ENCODE data around the gene ADAM11. TPM values are rescaled to one million over a fixed set of nuclear protein-coding genes. Genes with fewer than 3 reads are reported as not detected.

ADAM11 gene
- total RNA-seq, 4 donors from 2014 or later = 1.2 to 5.5 (median 2.1) TPM

DNA sequence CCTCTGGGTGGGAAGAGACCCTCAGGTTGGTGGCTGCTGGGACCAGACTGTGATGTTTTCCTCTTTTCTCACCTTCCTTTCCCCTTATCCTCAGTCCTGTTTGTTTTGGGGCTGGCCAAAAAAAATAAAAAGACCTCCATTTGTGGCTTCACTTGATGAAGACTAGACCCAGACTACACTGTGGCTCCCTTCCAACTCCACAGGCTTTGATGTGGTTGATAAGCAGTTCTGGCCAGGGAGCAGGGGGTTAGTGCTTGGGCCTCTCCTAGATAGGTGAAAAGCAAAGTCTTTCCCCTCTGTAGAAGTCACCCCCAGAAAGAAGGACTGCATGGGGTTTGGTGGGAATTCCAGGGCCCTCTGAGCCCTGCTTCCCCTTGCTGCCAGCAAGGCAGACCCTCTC is 11.2 kb upstream of the ADAM11 start:
- no peak overlapping the region for H3K4me3 ChIP-seq
- H3K27me3 ChIP-seq = no peaks in the 10 kb centered on the region
- H3K9me3 ChIP-seq = no peaks in the 10 kb centered on the region
- no peak overlapping the region for H3K27ac ChIP-seq
- no peak for TF ChIP-seq POLR2A (IDR thresholded peaks at IDR 0.05)
- TF ChIP-seq, protein P1, sequence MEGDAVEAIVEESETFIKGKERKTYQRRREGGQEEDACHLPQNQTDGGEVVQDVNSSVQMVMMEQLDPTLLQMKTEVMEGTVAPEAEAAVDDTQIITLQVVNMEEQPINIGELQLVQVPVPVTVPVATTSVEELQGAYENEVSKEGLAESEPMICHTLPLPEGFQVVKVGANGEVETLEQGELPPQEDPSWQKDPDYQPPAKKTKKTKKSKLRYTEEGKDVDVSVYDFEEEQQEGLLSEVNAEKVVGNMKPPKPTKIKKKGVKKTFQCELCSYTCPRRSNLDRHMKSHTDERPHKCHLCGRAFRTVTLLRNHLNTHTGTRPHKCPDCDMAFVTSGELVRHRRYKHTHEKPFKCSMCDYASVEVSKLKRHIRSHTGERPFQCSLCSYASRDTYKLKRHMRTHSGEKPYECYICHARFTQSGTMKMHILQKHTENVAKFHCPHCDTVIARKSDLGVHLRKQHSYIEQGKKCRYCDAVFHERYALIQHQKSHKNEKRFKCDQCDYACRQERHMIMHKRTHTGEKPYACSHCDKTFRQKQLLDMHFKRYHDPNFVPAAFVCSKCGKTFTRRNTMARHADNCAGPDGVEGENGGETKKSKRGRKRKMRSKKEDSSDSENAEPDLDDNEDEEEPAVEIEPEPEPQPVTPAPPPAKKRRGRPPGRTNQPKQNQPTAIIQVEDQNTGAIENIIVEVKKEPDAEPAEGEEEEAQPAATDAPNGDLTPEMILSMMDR (IDR thresholded peaks at IDR 0.05) = no peak
- H3K36me3 ChIP-seq = no peaks in the 10 kb centered on the region
- intact Hi-C loops (cut with DNase I; ENCODE audit: low total_unique reads) = no loop called here
- DNase-seq = no peak
- no peaks in the 10 kb centered on the region for H3K4me1 ChIP-seq

DNA sequence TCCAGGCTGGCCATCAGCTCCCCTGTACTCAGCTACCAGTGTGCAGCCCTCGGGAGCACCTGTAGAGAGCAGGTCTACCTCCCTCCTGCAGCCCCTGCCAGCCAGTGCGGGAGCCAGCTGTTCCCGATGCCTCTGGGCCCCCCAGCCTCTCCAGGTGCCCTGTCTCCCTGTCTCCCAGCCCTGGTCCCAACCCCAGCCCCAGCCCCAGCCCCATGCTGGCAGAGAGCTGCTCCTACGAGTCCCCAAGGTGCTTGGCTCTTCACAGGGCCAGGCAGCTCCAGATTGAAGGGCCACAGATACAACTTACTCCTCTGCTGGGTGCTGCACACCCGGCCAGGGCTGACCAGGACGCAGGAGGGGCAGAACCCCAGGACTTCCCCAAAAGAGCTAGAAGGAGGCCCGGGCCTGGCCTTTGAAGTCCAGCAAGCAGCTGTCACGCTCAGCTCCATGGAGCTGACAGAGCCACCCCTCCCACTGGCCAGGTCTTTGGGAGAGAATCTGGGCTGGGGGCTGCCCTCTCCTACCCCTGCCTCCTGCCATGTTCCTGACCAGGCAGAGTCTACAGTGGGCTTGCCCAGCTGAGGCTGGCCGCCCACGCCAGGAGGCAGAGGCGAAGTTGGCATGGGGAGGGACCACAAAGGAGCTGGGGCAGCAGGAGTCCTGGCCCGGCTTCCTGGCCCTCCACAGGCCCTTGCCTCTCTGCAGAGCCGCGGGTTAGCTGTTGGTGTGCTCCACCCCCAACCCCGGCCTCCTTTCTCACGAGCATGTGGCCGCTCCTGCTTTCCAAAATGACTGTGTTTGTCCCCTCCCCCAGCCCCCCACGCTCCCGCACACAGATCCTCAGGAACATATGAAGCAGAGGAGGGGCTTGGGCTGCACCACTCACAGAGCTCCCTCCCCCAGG is 9.5 kb upstream of the ADAM11 start:
- intact Hi-C loops (cut with DNase I; ENCODE audit: low total_unique reads) = no loop called here
- no peaks in the 10 kb centered on the region for H3K4me1 ChIP-seq
- peak; percentile 48 to 56 for DNase-seq
- peak overlapping the region; percentile 53 to 57 for H3K27ac ChIP-seq
- H3K27me3 ChIP-seq = no peaks in the 10 kb centered on the region
- no peaks in the 10 kb centered on the region for H3K9me3 ChIP-seq
- peak overlapping the region in 1 of 2 donors; percentile 24 for H3K4me3 ChIP-seq
- H3K36me3 ChIP-seq = no peaks in the 10 kb centered on the region
- TF ChIP-seq, protein P1 (IDR thresholded peaks at IDR 0.05) = no peak
- TF ChIP-seq POLR2A (IDR thresholded peaks at IDR 0.05) = no peak

DNA sequence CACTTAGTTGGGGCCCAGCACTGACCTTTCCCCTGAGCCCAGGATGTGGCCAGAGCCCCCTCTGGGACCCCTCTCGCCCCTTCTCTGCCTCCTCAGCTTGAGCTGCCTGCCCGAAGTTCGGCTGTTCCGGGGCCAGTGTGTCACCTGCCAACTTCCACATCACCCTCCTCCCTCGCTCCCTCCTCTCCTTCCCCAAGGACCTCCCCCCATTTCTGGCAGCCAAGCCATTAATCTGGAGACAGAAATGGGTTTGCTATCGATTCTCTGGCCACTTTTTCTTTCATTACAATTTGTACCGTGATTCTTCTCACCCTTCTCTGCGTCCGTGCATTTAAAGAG is 8.8 kb upstream of the ADAM11 start:
- H3K9me3 ChIP-seq = no peaks in the 10 kb centered on the region
- peak in 1 of 2 donors; percentile 37 for DNase-seq
- no peaks in the 10 kb centered on the region for H3K27me3 ChIP-seq
- TF ChIP-seq, protein P1 (IDR thresholded peaks at IDR 0.05) = no peak
- TF ChIP-seq POLR2A (IDR thresholded peaks at IDR 0.05) = no peak
- peak overlapping the region; percentile 53 to 57 for H3K27ac ChIP-seq
- intact Hi-C loops (cut with DNase I; ENCODE audit: low total_unique reads) = no loop called here
- peak overlapping the region in 1 of 2 donors; percentile 24 for H3K4me3 ChIP-seq
- H3K4me1 ChIP-seq = no peaks in the 10 kb centered on the region
- H3K36me3 ChIP-seq = no peaks in the 10 kb centered on the region

DNA sequence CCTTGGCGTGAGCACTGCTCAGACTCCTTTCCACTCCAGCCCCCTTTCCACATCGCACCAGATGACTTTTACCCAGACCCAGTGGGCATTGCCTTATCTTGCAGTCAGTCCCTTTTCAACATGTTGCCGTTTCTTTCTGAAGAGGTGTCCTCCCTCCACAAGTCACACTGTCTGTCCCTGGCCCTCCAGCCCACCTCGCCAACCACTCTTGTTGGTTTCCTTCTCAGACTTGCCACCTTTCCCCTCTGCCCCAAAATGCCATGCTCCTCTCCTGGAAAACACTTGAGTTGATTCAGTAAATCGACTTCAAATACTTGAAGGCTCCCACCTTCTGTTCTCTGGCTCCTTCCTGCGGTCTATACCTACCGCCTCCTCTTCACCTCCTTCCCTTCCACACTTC is 7.5 kb upstream of the ADAM11 start:
- Histone ChIP-seq H3K27ac (no peak overlapping the region), H3K36me3 (no peaks in the 10 kb centered on the region), H3K27me3 (no peaks in the 10 kb centered on the region), H3K4me1 (no peaks in the 10 kb centered on the region), H3K9me3 (no peaks in the 10 kb centered on the region), H3K4me3 (no peak overlapping the region)
- no peak for TF ChIP-seq POLR2A (IDR thresholded peaks at IDR 0.05)
- TF ChIP-seq, protein P1 (IDR thresholded peaks at IDR 0.05) = no peak
- intact Hi-C loops (cut with DNase I; ENCODE audit: low total_unique reads) = no loop called here
- DNase-seq = no peak

DNA sequence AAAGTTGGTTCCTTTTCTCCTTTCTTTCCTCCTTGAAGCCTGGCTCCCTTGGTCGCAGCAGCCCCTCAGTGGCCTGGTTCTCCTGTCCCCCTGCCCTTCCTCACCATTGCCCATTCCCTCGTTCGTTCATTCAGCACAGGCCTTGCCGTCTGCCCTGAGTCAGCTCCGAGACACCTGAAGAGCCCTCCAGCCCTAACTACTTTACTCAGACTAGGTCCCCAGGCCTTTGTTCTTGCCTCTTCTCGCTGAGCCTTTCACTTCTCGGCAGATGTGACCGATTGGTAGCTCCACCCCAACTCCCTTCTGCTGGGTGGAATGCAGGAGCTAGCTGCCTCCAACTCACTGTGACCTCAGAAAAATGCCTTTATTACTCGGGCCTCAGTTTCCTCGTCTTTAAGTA is 7.0 kb upstream of the ADAM11 start:
- TF ChIP-seq POLR2A (IDR thresholded peaks at IDR 0.05) = no peak
- no peak overlapping the region for H3K4me3 ChIP-seq
- no peaks in the 10 kb centered on the region for H3K36me3 ChIP-seq

More for the DNA sequence above, 7.0 kb upstream of the ADAM11 start:
- intact Hi-C loops (cut with DNase I; ENCODE audit: low total_unique reads) = no loop called here
- no peak overlapping the region for H3K27ac ChIP-seq
- H3K9me3 ChIP-seq = no peaks in the 10 kb centered on the region
- no peak for DNase-seq
- no peaks in the 10 kb centered on the region for H3K4me1 ChIP-seq
- H3K27me3 ChIP-seq = no peaks in the 10 kb centered on the region
